ENCODE data around the gene FOXO1. TPM values are rescaled to one million over a fixed set of nuclear protein-coding genes. Genes with fewer than 3 reads are reported as not detected.

FOXO1 gene
- total and polyA plus RNA-seq, 7 donors, result 9.0 to 36.8 (median 30.9) TPM

DNA sequence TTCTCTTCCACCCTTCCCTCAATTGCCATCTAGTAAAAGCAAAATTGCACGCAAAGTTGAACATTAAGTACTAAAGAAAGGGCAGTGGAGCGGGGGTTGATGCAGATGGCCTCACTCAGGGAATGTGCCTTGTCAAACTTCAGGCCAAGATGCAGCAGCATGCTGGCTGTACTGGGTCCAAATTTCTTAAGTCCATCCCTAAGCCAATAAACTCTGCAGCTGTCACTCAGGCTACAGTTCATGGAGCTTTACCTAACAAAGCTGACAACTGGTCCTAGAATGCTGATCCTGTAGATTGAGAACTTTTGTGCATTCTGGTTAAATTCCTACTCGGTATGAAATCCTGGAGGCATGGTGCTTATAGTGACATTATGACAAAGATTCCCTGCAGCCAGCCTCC, 88.4 kb downstream of the FOXO1 start:
- no peak overlapping the region for H3K27ac ChIP-seq
- TF ChIP-seq, protein P1, sequence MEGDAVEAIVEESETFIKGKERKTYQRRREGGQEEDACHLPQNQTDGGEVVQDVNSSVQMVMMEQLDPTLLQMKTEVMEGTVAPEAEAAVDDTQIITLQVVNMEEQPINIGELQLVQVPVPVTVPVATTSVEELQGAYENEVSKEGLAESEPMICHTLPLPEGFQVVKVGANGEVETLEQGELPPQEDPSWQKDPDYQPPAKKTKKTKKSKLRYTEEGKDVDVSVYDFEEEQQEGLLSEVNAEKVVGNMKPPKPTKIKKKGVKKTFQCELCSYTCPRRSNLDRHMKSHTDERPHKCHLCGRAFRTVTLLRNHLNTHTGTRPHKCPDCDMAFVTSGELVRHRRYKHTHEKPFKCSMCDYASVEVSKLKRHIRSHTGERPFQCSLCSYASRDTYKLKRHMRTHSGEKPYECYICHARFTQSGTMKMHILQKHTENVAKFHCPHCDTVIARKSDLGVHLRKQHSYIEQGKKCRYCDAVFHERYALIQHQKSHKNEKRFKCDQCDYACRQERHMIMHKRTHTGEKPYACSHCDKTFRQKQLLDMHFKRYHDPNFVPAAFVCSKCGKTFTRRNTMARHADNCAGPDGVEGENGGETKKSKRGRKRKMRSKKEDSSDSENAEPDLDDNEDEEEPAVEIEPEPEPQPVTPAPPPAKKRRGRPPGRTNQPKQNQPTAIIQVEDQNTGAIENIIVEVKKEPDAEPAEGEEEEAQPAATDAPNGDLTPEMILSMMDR (IDR thresholded peaks at IDR 0.05), result no peak
- peak in 1 of 4 donors; percentile 25 for TF ChIP-seq POLR2AphosphoS5 (IDR thresholded peaks at IDR 0.05)
- H3K4me3 ChIP-seq, result no peak overlapping the region
- peaks cover 0 to 65% (median 41%) of the 10 kb centered on the region in 4 donors for H3K4me1 ChIP-seq
- peaks cover 0 to 4% (median under 1%) of the 10 kb centered on the region in 4 donors for H3K9me3 ChIP-seq
- DNase-seq, result no peak
- WGBS, 2 donors, result 71 to 80% methylated on average over 3 of the region's 3 CpGs
- no peaks in the 10 kb centered on the region for H3K36me3 ChIP-seq
- intact Hi-C loops (cut with DNase I), result no loop called here
- no peaks in the 10 kb centered on the region for H3K27me3 ChIP-seq

DNA sequence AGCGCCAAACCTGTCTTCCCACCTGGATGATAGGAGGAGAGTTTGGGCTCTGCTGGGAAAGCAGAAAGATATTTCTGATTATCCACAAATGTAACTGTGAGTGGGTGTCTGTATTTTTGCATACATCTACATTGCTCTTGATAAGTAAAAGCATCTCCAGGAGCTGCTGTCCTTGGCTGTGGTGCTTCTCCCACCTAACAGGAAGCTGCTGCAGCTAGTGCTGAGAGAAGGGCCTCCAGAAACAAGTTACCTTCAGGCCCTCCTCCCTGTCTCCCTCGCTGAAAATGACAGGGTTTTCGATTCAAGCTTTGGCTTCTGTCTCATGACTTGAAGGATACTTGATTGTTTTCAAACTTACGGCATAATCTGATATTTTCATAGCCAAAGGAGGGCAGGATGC, 90.1 kb downstream of the FOXO1 start:
- Histone ChIP-seq H3K4me3 (no peak overlapping the region), H3K27ac (no peak overlapping the region), H3K9me3 (no peaks in the 10 kb centered on the region), H3K27me3 (no peaks in the 10 kb centered on the region), H3K4me1 (peaks cover 0 to 61% (median 44%) of the 10 kb centered on the region in 4 donors), H3K36me3 (no peaks in the 10 kb centered on the region)
- intact Hi-C loops (cut with DNase I), result no loop called here
- no peak for DNase-seq
- 76 to 92% methylated on average over 4 of the region's 4 CpGs for WGBS, 2 donors
- TF ChIP-seq POLR2A (IDR thresholded peaks at IDR 0.05), result no peak

DNA sequence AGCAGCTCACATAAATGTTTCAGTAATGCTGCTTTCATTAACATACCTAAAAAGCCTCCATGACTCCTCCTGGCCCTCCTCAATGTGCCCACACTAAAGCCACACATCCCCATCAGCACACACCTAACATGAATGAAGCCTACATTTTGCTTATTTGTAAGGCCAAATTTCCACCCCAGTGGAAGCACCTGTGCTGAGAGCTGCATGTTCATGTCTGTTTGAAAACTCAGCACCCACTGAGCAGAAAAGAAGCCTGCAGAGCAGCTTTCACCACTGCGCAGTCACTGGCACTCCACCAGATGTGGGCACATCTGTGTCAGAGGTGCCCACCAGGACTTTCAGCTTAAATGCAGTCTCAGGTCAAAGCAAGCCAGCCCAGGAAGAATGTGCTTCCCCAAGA, 93.5 kb downstream of the FOXO1 start:
- intact Hi-C loops (cut with DNase I), result no loop called here
- no peaks in the 10 kb centered on the region for H3K36me3 ChIP-seq
- DNase-seq, result no peak

DNA sequence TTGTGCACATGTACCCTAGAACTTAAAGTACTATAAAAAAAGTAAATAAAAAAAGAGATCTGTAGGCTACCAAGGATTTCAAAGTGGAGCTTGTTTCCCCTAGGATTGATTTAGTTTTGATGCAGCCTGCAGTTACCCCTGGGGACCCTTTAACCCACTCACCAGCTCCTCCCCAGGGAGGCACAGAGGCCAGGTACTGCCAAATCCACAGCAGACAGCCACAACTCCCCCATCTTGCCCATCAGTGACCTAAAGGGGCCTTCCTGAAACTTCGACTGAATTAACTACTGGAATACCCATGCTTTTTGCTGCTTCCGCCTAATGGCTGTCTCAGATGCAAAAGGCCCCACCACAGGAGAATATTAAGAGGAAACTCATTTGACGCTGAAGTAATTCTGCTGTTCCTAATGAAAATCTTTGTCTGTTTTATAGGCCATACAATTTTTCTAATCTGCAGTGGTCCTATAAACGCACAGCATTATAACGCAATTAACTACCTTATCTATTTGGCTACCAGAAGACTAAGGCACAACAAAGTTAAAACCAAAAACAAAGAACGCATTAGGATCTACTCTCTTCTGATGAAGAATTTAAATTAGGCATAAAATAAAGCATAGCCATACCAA, 95.0 kb downstream of the FOXO1 start:
- H3K4me1 ChIP-seq, result peaks cover 0 to 58% (median 39%) of the 10 kb centered on the region in 4 donors
- no peaks in the 10 kb centered on the region for H3K27me3 ChIP-seq
- WGBS, 2 donors, result 89 to 93% methylated on average over 6 of the region's 6 CpGs
- H3K36me3 ChIP-seq, result no peaks in the 10 kb centered on the region
- no peaks in the 10 kb centered on the region for H3K9me3 ChIP-seq
- TF ChIP-seq, protein P1 (IDR thresholded peaks at IDR 0.05), result no peak
- no peak for TF ChIP-seq EP300 (IDR thresholded peaks at IDR 0.05)
- no peak for TF ChIP-seq POLR2A (IDR thresholded peaks at IDR 0.05)
- TF ChIP-seq POLR2AphosphoS5 (IDR thresholded peaks at IDR 0.05), result no peak
- DNase-seq, result no peak
- no peak overlapping the region for H3K4me3 ChIP-seq
- intact Hi-C loops (cut with DNase I), result no loop called here
- no peak overlapping the region for H3K27ac ChIP-seq

More for the DNA sequence above, 93.5 kb downstream of the FOXO1 start:
- TF ChIP-seq POLR2AphosphoS5 (IDR thresholded peaks at IDR 0.05) (no peak), POLR2A (IDR thresholded peaks at IDR 0.05) (no peak), EP300 (IDR thresholded peaks at IDR 0.05) (no peak)
- no peaks in the 10 kb centered on the region for H3K9me3 ChIP-seq
- 88 to 98% methylated on average over 1 of the region's 1 CpG for WGBS, 2 donors
- no peaks in the 10 kb centered on the region for H3K27me3 ChIP-seq
- peaks cover 0 to 61% (median 48%) of the 10 kb centered on the region in 4 donors for H3K4me1 ChIP-seq
- H3K4me3 ChIP-seq, result no peak overlapping the region
- no peak overlapping the region for H3K27ac ChIP-seq

DNA sequence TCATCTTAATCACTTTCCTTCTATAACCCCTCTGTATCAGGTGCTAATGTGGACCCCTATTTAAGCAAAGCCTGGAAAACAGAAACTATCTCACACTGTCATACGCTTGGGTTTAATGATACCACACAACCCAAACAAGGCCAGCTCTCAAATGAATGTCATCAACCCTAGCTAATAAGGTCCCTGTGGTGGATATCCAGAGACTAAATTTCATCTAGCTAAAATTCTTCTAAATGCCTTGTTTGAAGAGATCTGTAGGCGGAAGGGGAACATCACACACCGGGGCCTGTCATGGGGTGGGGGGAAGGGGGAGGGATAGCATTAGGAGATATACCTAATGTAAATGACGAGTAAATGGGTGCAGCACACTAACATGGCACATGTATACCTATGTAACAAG, 95.5 kb downstream of the FOXO1 start:
- Histone ChIP-seq H3K9me3 (no peaks in the 10 kb centered on the region), H3K27me3 (no peaks in the 10 kb centered on the region), H3K27ac (no peak overlapping the region), H3K36me3 (no peaks in the 10 kb centered on the region), H3K4me3 (no peak overlapping the region), H3K4me1 (peaks cover 0 to 53% (median 37%) of the 10 kb centered on the region in 4 donors)
- TF ChIP-seq, protein P1 (IDR thresholded peaks at IDR 0.05), result no peak
- TF ChIP-seq POLR2AphosphoS5 (IDR thresholded peaks at IDR 0.05) (no peak), POLR2A (IDR thresholded peaks at IDR 0.05) (no peak), EP300 (IDR thresholded peaks at IDR 0.05) (no peak)
- intact Hi-C loops (cut with DNase I), result no loop called here
- DNase-seq, result no peak
- 72 to 94% methylated on average over 4 of the region's 4 CpGs for whole genome bisulfite sequencing, 2 donors

DNA sequence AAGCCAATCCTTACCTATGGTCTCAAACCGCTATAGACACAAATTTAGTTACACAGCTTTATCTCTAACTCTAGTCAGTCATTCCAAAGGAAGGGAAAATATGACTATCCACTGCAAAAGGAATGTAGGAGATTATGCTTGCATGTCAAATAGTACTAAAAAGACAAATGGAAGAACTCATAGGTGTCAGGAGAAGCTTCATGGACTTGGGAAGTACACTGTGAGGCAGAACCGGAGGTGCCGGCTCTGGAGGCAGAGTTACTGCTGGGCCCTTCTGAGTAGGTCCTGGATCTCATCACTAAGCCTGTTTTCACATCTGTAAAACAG, 97.5 kb downstream of the FOXO1 start:
- WGBS, 2 donors, result 72 to 79% methylated on average over 3 of the region's 3 CpGs
- Histone ChIP-seq H3K4me1 (peaks cover 0 to 67% (median 48%) of the 10 kb centered on the region in 4 donors), H3K9me3 (no peaks in the 10 kb centered on the region), H3K4me3 (no peak overlapping the region), H3K36me3 (no peaks in the 10 kb centered on the region), H3K27me3 (no peaks in the 10 kb centered on the region), H3K27ac (peak overlapping the region in 3 of 4 donors; percentile 1 to 55 (median 52))
- no peak for TF ChIP-seq POLR2AphosphoS5 (IDR thresholded peaks at IDR 0.05)
- TF ChIP-seq EP300 (IDR thresholded peaks at IDR 0.05), result no peak
- TF ChIP-seq POLR2A (IDR thresholded peaks at IDR 0.05), result no peak
- TF ChIP-seq, protein P1 (IDR thresholded peaks at IDR 0.05), result no peak
- DNase-seq, result no peak
- intact Hi-C loops (cut with DNase I), result no loop called here

All from sigmoid colon (tissue), 7 donors.